A673 (cell line): ENCODE measurements around the gene RAB4A. TPM values are rescaled to one million over a fixed set of nuclear protein-coding genes. Genes with fewer than 3 reads are reported as not detected.

ENCODE experiments used
- BruUV-seq: library from RNA; stranded (reverse); fragments of 400-500 nt; replicated peaks from 2 replicates; lab custom pipeline; 2021; lab: Mats Ljungman, UMichigan
- CTCF ChIA-PET: fragments of 300-600 bp; sonication (Branson Sonifier 250); formaldehyde crosslinking; loops from one replicate; lab custom pipeline; 2022; ENCODE audit warnings: antibody characterized with exemption; lab: Charles Lee
- POLR2A ChIA-PET: fragments of 300-600 bp; sonication (Branson Sonifier 250); formaldehyde crosslinking; loops from one replicate; lab custom pipeline; 2022; ENCODE audit warnings: antibody characterized with exemption; ENCODE audit not compliant: low non-redundant PET; lab: Charles Lee
- DNase-seq: peaks from one replicate; pipeline ENCODE4 v3.0.0-alpha.2; 2015; ENCODE audit warnings: low spot score
- H3K27ac ChIP-seq: fragments of 200-600 bp; sonication (generic); 2 replicates; pipeline ENCODE4 v1.5.1; 2016; ENCODE audit warnings: mixed run types, low read depth, mild to moderate bottlenecking, mixed read lengths, antibody characterized with exemption, low read length; ENCODE audit not compliant: poor library complexity, severe bottlenecking
- H3K27me3 ChIP-seq: fragments of 200-600 bp; sonication (generic); replicated peaks from 2 replicates; pipeline ENCODE4 v1.6.1; 2017; ENCODE audit warnings: mixed run types, low read depth, mild to moderate bottlenecking, mixed read lengths, antibody characterized with exemption, low read length; ENCODE audit not compliant: insufficient read depth, poor library complexity
- H3K36me3 ChIP-seq: fragments of 200-600 bp; sonication (generic); 2 replicates; pipeline ENCODE4 v1.6.1; 2016; ENCODE audit warnings: mixed run types, mild to moderate bottlenecking, mixed read lengths, antibody characterized with exemption, low read length; ENCODE audit not compliant: insufficient read depth, poor library complexity, severe bottlenecking
- H3K4me1 ChIP-seq: fragments of 200-600 bp; sonication (generic); 2 replicates; pipeline ENCODE4 v1.6.1; 2017; ENCODE audit warnings: mixed run types, mild to moderate bottlenecking, mixed read lengths, antibody characterized with exemption, low read length; ENCODE audit not compliant: insufficient read depth, poor library complexity, severe bottlenecking
- H3K4me3 ChIP-seq: fragments of 200-600 bp; sonication (generic); 2 replicates; pipeline ENCODE4 v1.5.1; 2016; ENCODE audit warnings: low read depth, mixed run types, mild to moderate bottlenecking, mixed read lengths, low read length; ENCODE audit not compliant: poor library complexity, severe bottlenecking
- H3K9me3 ChIP-seq: fragments of 200-600 bp; sonication (generic); 2 replicates; pipeline ENCODE4 v1.6.1; 2016; ENCODE audit warnings: mixed run types, low read depth, mild to moderate bottlenecking, mixed read lengths, antibody characterized with exemption, low read length; ENCODE audit not compliant: poor library complexity, severe bottlenecking
- CTCF ChIP-seq: fragments of 300-800, 200-600 bp; sonication (generic); conservative IDR thresholded peaks from 2 replicates; pipeline ENCODE4 v1.5.1; 2017; ENCODE audit warnings: low read depth, mild to moderate bottlenecking, antibody characterized with exemption, low read length, moderate library complexity, mixed read lengths
- EZH2 ChIP-seq: fragments of 200-600 bp; sonication (generic); IDR thresholded peaks from 2 replicates; pipeline ENCODE4 v1.6.1; 2017; ENCODE audit warnings: borderline replicate concordance, low read depth, mild to moderate bottlenecking, mixed read lengths, antibody characterized with exemption, low read length; ENCODE audit not compliant: poor library complexity, severe bottlenecking
- intact Hi-C: fragments of 100-400 bp; cut with micrococcal nuclease; formaldehyde crosslinking; loops from one replicate; pipeline ENCODE4 v1.10.0; 2022; ENCODE audit not compliant: unreplicated experiment
- total RNA-seq: library from RNA; stranded (reverse); gene quantifications from 2 replicates; pipeline ENCODE4 v1.2.3, GENCODE V29; 2021

RAB4A gene
- total RNA-seq, 1 experiment from 2014 or later = 51.6 TPM

DNA sequence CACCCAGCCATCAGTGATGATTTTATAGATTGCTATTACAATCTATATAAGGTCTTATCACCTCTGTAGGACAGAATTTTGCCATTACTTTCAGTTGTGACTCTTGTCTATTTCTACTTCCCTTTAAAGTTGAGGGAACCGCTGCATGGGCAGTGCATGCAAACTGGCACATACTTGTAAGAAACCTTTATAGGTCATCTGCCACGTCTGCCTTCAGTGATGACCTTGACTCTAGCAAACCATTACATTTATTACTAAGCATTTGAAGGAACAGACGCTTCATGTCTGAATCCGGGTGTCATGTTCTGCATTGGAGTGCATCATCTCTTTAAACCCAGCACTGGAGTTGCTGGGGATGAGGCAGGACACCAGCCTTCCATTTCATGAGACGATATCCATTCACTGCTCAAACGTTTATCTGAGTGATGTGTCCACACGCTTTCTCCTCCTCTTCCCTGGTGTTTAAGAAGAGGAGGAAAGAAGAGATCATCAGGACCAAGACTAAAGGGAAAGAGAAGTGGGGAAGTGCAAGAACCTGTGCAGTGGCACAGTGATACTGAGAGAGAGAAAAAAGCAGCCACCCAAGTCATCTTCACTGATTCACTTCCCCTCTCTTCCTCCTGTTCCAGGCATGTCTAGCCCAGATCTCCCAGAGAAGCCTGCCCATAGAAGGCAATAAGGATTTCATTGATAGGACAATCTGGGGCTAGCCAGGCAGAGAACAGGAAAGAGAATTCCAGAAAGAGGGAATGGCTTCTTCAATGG, 57.9 kb downstream of the RAB4A start:
- Histone ChIP-seq H3K27me3 (no peaks in the 10 kb centered on the region), H3K4me3 (no peak overlapping the region), H3K9me3 (no peaks in the 10 kb centered on the region), H3K4me1 (peaks cover 13% of the 10 kb centered on the region), H3K27ac (no peak overlapping the region), H3K36me3 (peaks cover 27% of the 10 kb centered on the region)
- TF ChIP-seq CTCF (no peak), EZH2 (no peak)
- intact Hi-C loops = no loop called here
- POLR2A ChIA-PET = no interaction called here
- no peak for DNase-seq
- BruUV-seq = no TSS peak
- CTCF ChIA-PET = no interaction called here

- H3K27ac ChIP-seq = no peak overlapping the region
- no TSS peak for BruUV-seq
- CTCF ChIA-PET = no interaction called here
- peaks cover 2% of the 10 kb centered on the region for H3K9me3 ChIP-seq
- H3K4me3 ChIP-seq = no peak overlapping the region
- intact Hi-C loops = no loop called here
- no peak for DNase-seq
- no peak for TF ChIP-seq EZH2
- no peak for TF ChIP-seq CTCF
- POLR2A ChIA-PET = no interaction called here
- no peaks in the 10 kb centered on the region for H3K27me3 ChIP-seq
- H3K4me1 ChIP-seq = no peaks in the 10 kb centered on the region
- peaks cover 9% of the 10 kb centered on the region for H3K36me3 ChIP-seq
Observed at GRCh38 chr1:229334269-229334668, 63.4 kb downstream of the RAB4A start.

- H3K27me3 ChIP-seq = no peaks in the 10 kb centered on the region
- no peak overlapping the region for H3K4me3 ChIP-seq
- POLR2A ChIA-PET = no interaction called here
- no peaks in the 10 kb centered on the region for H3K4me1 ChIP-seq
- H3K36me3 ChIP-seq = peaks cover 9% of the 10 kb centered on the region
- H3K27ac ChIP-seq = no peak overlapping the region
- DNase-seq = no peak
- TF ChIP-seq EZH2 (no peak), CTCF (no peak)
- peaks cover 2% of the 10 kb centered on the region for H3K9me3 ChIP-seq
- intact Hi-C loops = no loop called here
- BruUV-seq = no TSS peak
- CTCF ChIA-PET = no interaction called here
Observed at GRCh38 chr1:229334716-229335115, 63.8 kb downstream of the RAB4A start.
